Nephron (organoid): Measurements from ENCODE around the gene SHISA3.

Experiments
- H3K27ac Mint-ChIP-seq, 3 experiments: 2 replicates each; pipeline ENCODE4 v1.8.0; 2020; ENCODE audit warnings: mixed read lengths in 3 of 3, mild to moderate bottlenecking in 2 of 3, moderate library complexity in 1 of 3
- H3K27me3 Mint-ChIP-seq: 2 replicates; pipeline ENCODE4 v1.8.0; 2021; ENCODE audit warnings: low read depth, mild to moderate bottlenecking, moderate library complexity, mixed read lengths
- H3K36me3 Mint-ChIP-seq: 2 replicates; pipeline ENCODE4 v1.8.0; 2020; ENCODE audit warnings: low read depth, mixed read lengths
- H3K4me1 Mint-ChIP-seq: 2 replicates; pipeline ENCODE4 v1.8.0; 2020; ENCODE audit warnings: mixed read lengths
- H3K4me3 Mint-ChIP-seq, 3 experiments: 2 replicates each; pipeline ENCODE4 v1.8.0; 2020; ENCODE audit warnings: mild to moderate bottlenecking in 3 of 3, mixed read lengths in 3 of 3, moderate library complexity in 2 of 3
- H3K9me3 Mint-ChIP-seq: 2 replicates; pipeline ENCODE4 v1.8.0; 2020; ENCODE audit warnings: mixed read lengths
- TF ChIP-seq, protein P1 (sequence below), 3 experiments: fragments of 200-600 bp; sonication (generic); IDR thresholded peaks; one replicate each; pipeline ENCODE4 v1.5.0; 2021; ENCODE audit warnings: antibody characterized with exemption in 3 of 3; ENCODE audit not compliant: unreplicated experiment in 3 of 3

The SHISA3 gene

DNA sequence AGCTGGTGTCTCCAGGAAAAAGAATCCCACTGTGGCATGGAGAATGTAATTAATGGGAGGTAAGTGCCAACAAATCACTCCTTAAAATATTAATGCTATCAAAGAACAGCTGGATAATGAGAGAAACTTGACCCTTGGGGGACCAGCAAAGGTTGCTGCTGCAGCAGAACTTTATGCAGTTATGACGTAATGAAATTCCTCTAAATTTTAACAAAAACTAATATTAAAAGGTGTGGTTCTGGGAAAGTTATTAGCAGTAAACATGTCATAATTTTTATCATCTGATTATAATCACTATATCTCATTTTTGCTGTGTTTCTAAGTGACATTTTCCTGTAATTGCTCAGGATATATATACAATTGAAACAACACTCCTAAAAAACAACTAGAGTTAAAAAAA is 1.7 kb upstream of the SHISA3 start:
- Mint-ChIP-seq H3K4me3 (peak overlapping the region in 2 of 3 experiments; percentile 17 to 28), H3K36me3 (peaks cover 12% of the 10 kb centered on the region), H3K27me3 (peaks cover 75% of the 10 kb centered on the region), H3K4me1 (peaks cover 48% of the 10 kb centered on the region), H3K9me3 (no peaks in the 10 kb centered on the region), H3K27ac (no peak overlapping the region)
- TF ChIP-seq, protein P1, sequence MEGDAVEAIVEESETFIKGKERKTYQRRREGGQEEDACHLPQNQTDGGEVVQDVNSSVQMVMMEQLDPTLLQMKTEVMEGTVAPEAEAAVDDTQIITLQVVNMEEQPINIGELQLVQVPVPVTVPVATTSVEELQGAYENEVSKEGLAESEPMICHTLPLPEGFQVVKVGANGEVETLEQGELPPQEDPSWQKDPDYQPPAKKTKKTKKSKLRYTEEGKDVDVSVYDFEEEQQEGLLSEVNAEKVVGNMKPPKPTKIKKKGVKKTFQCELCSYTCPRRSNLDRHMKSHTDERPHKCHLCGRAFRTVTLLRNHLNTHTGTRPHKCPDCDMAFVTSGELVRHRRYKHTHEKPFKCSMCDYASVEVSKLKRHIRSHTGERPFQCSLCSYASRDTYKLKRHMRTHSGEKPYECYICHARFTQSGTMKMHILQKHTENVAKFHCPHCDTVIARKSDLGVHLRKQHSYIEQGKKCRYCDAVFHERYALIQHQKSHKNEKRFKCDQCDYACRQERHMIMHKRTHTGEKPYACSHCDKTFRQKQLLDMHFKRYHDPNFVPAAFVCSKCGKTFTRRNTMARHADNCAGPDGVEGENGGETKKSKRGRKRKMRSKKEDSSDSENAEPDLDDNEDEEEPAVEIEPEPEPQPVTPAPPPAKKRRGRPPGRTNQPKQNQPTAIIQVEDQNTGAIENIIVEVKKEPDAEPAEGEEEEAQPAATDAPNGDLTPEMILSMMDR (IDR thresholded peaks at IDR 0.05; ENCODE audit: unreplicated experiment in 3 of 3): no peak

GRCh38 chr4:42396361-42396751 is 932 bp upstream of the SHISA3 start:
- Mint-ChIP-seq H3K4me1 (peaks cover 41% of the 10 kb centered on the region), H3K27me3 (peaks cover 82% of the 10 kb centered on the region), H3K9me3 (no peaks in the 10 kb centered on the region), H3K4me3 (peak overlapping the region; percentile 88 to 96 (median 91)), H3K27ac (peak overlapping the region; percentile 10 to 73 (median 63)), H3K36me3 (peaks cover 19% of the 10 kb centered on the region)
- TF ChIP-seq, protein P1 (IDR thresholded peaks at IDR 0.05; ENCODE audit: unreplicated experiment in 3 of 3): no peak

DNA sequence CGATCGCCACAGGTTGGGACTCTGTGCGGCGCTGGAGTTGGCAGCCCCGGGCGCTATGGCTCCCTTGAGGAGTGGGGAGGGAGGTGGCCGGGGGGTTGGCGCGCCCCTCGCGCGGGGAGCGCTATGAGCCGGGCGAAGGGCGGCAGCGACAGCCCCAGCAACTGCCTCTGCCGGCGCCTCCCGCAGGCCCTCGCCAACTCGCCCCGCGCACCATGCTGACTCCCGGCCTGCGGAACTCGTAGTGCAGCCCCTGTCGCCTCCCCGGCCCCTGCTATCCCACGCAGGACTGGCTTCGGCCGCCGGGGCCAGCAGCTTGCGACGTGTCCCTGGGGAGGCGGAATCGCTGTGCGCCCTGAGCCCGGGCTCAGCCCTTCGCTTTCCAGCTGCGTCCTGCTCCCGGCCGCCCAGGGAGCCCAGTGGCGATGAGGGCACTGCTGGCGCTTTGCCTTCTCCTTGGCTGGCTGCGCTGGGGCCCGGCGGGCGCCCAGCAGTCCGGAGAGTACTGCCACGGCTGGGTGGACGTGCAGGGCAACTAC is 415 bp downstream of the SHISA3 start:
- TF ChIP-seq, protein P1 (IDR thresholded peaks at IDR 0.05; ENCODE audit: unreplicated experiment in 3 of 3): no peak
- H3K27me3 Mint-ChIP-seq: peaks cover 80% of the 10 kb centered on the region

DNA sequence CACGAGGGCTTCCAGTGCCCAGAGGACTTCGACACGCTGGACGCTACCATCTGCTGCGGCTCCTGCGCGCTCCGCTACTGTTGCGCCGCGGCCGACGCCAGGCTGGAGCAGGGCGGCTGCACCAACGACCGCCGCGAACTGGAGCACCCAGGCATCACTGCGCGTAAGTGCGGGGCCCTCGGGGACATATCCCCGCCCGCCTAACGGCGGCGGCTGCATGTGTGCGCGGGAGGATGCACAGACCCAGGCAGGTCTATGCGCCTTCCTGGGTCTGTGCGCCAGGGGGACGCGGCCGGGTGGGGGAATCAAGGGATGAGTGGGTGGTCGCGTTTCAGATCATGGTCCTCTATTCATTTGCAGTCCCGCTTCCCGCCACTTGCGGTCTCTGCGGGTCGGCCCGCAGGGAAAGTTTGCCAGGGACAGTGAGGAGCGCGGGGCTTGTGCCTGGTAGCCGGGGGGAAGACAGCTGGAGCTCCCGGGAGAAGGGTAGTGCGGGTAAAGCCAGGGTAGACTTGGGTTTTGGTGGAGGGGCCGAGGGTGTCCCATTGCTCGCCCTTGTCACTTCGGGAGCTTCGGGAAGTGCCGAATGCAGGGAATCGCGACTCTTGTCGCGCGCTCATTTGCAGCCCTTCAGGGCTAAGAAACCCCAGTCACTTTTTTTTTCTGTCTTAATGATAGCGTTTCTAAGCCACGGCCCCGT is 1.0 kb downstream of the SHISA3 start:
- peaks cover 82% of the 10 kb centered on the region for H3K27me3 Mint-ChIP-seq
- no peaks in the 10 kb centered on the region for H3K9me3 Mint-ChIP-seq
- H3K4me3 Mint-ChIP-seq: peak overlapping the region; percentile 93 to 96 (median 96)
- H3K27ac Mint-ChIP-seq: peak overlapping the region; percentile 45 to 89 (median 74)
- peaks cover 30% of the 10 kb centered on the region for H3K36me3 Mint-ChIP-seq
- peaks cover 32% of the 10 kb centered on the region for H3K4me1 Mint-ChIP-seq
- TF ChIP-seq, protein P1 (IDR thresholded peaks at IDR 0.05; ENCODE audit: unreplicated experiment in 3 of 3): peak; percentile 35 to 43 (median 37)

More for the DNA sequence above, 415 bp downstream of the SHISA3 start:
- peaks cover 25% of the 10 kb centered on the region for H3K36me3 Mint-ChIP-seq
- H3K4me1 Mint-ChIP-seq: peaks cover 32% of the 10 kb centered on the region
- no peaks in the 10 kb centered on the region for H3K9me3 Mint-ChIP-seq
- peak overlapping the region; percentile 93 to 96 (median 96) for H3K4me3 Mint-ChIP-seq
- H3K27ac Mint-ChIP-seq: peak overlapping the region in 2 of 3 experiments; percentile 74 to 89

- peak overlapping the region; percentile 93 to 96 (median 96) for H3K4me3 Mint-ChIP-seq
Measured at GRCh38 chr4:42398871-42399331, 1.6 kb downstream of the SHISA3 start.

More at GRCh38 chr4:42398871-42399331, 1.6 kb downstream of the SHISA3 start:
- peaks cover 82% of the 10 kb centered on the region for H3K27me3 Mint-ChIP-seq
- H3K4me1 Mint-ChIP-seq: peaks cover 27% of the 10 kb centered on the region
- no peaks in the 10 kb centered on the region for H3K9me3 Mint-ChIP-seq
- H3K27ac Mint-ChIP-seq: peak overlapping the region; percentile 45 to 89 (median 74)
- H3K36me3 Mint-ChIP-seq: peaks cover 35% of the 10 kb centered on the region
- TF ChIP-seq, protein P1 (IDR thresholded peaks at IDR 0.05; ENCODE audit: unreplicated experiment in 3 of 3): no peak
